ENCODE results near the gene TWNK. TPM values are rescaled to one million over a fixed set of nuclear protein-coding genes. Genes with fewer than 3 reads are reported as not detected.

The TWNK gene
- total and polyA plus RNA-seq, 10 of the 15 experiments (the other 5 are each of a cell fraction or from before 2014, with no cell fraction given): 13.6 to 32.8 (median 18.0) TPM

DNA sequence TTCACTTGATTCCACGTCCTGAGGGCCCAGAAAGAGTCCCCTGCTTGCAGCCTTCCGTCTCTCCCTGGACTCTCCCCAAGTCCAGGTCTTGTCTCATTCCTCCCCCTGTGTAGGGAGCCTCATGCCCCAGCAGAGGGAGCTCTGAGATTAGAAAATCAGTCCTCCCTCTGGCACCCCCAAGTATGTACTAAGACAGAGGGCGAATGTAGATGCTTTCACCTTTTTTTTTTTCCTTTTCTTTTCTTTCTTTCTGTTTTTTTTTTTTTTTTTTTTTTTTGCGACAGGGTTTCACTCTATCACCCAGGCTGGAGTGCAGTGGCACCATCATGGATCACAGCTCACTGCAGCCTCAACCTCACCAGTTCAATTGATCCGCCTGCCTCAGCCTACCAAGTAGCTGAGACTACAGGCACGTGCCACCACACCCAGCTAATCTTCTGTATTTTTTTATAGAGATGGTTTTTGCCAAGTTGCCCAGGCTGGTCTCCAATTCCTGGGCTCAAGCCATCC lies 54.0 kb downstream of the TWNK start:
- Histone ChIP-seq H3K4me3 (no peak overlapping the region), H3K4me2 (ENCODE audit: control insufficient read depth, insufficient read depth) (no peak overlapping the region), H3K27ac (ENCODE audit: control insufficient read depth, insufficient read depth) (no peak overlapping the region), H3K9me3 (replicated peaks; ENCODE audit: control insufficient read depth, insufficient read depth, low read length) (no peaks in the 10 kb centered on the region), H3K27me3 (replicated peaks in 1 of 2; ENCODE audit: control insufficient read depth in 2 of 2, insufficient read depth in 2 of 2, low read length in 1 of 2) (no peaks in the 10 kb centered on the region), H2AFZ (ENCODE audit: control insufficient read depth, low read depth, low read length) (no peak overlapping the region), H3K79me2 (ENCODE audit: control insufficient read depth, insufficient read depth, low read length) (no peaks in the 10 kb centered on the region), H3K4me1 (ENCODE audit: control insufficient read depth, insufficient read depth, low read length) (peaks cover 5% of the 10 kb centered on the region; the same call in 1 of the 2 replicates), H3K36me3 (ENCODE audit: control insufficient read depth in 2 of 2, insufficient read depth in 2 of 2, low read length in 1 of 2) (no peaks in the 10 kb centered on the region), H3K9ac (ENCODE audit: control insufficient read depth, insufficient read depth, low read length) (no peak overlapping the region), H4K20me1 (ENCODE audit: control insufficient read depth, insufficient read depth) (no peaks in the 10 kb centered on the region)
- no TSS peak for BruUV-seq (replicated peaks)
- WGBS (ENCODE audit: insufficient coverage, insufficient replicate concordance, low lambda C conversion rate, missing lambda C conversion rate): 23% methylated on average over 5 of the region's 6 CpGs
- in situ Hi-C loops (cut with MboI) (no loop called here), intact Hi-C loops (cut with micrococcal nuclease; ENCODE audit: unreplicated experiment) (loop anchor here (1.0 kb wide), 2 partner anchors 27 to 101 kb away; no protein-coding TSS in a partner anchor)
- ChIA-PET SMC1A (ENCODE audit: uncharacterized antibody, unreplicated experiment) (interaction anchor here (1.0 to 4.2 kb wide), 12 partner anchors 10 to 173 kb away, joined by 3 to 45 read pairs (median 8); partner anchors contain the start of genes KAZALD1, PDZD7 and SFXN3), CTCF (interaction anchor here (0.5 to 24.4 kb wide), 15 partner anchors 10 to 547 kb away, joined by 3 to 885 read pairs (median 4); partner anchors contain the start of genes DPCD, KAZALD1, PDZD7 and POLL), RAD21 (ENCODE audit: unreplicated experiment) (interaction anchor here (0.6 to 5.1 kb wide), 14 partner anchors 10 to 1673 kb away, joined by 3 to 70 read pairs (median 6); partner anchors contain the start of genes ARL3, KAZALD1, PDZD7 and SFXN3), POLR2A (interaction anchor here (0.6 to 3.3 kb wide), 7 partner anchors 21 to 1601 kb away, joined by 3 to 42 read pairs (median 6); partner anchors contain the start of gene KAZALD1)
- no peak for DNase-seq (ENCODE audit: low read depth, low spot score)
- peak; percentile 89 for ATAC-seq
- TF ChIP-seq CHD1 (IDR thresholded peaks at IDR 0.05; ENCODE audit: low read depth, low read length) (no peak), RELA (IDR thresholded peaks at IDR 0.05; ENCODE audit: borderline replicate concordance, partially characterized antibody) (no peak), SMC3 (IDR thresholded peaks at IDR 0.05; ENCODE audit: borderline replicate concordance, low read length) (peak; percentile 83), YY1 (IDR thresholded peaks at IDR 0.05; ENCODE audit: low read depth, low read length) (peak; percentile 50; the same call in 1 of the 2 replicates), RAD21 (IDR thresholded peaks at IDR 0.05; ENCODE audit: insufficient read depth, low read depth, low read length) (peak; percentile 93), NBN (IDR thresholded peaks at IDR 0.05) (peak; percentile 42; the same call in 1 of the 2 replicates), BHLHE40 (IDR thresholded peaks at IDR 0.05; ENCODE audit: borderline replicate concordance in 1 of 2, low read depth in 2 of 2, low read length in 1 of 2) (peak; percentile 31 to 47; a peak in 2 of 4 replicates), POU2F2 (IDR thresholded peaks at IDR 0.05; ENCODE audit: borderline replicate concordance, low read depth, low read length) (peak; percentile 41; the same call in 1 of the 3 replicates), ATF7 (IDR thresholded peaks at IDR 0.05; ENCODE audit: low read depth) (0 out of 2 replicates have a peak, but pooled peaks have one; percentile 16), ZNF384 (IDR thresholded peaks at IDR 0.05; ENCODE audit: borderline replicate concordance, low read depth, low read length) (peak; percentile 46; the same call in 1 of the 2 replicates), POLR2AphosphoS5 (IDR thresholded peaks at IDR 0.05; ENCODE audit: low read length) (no peak)
- TF ChIP-seq, protein P1, sequence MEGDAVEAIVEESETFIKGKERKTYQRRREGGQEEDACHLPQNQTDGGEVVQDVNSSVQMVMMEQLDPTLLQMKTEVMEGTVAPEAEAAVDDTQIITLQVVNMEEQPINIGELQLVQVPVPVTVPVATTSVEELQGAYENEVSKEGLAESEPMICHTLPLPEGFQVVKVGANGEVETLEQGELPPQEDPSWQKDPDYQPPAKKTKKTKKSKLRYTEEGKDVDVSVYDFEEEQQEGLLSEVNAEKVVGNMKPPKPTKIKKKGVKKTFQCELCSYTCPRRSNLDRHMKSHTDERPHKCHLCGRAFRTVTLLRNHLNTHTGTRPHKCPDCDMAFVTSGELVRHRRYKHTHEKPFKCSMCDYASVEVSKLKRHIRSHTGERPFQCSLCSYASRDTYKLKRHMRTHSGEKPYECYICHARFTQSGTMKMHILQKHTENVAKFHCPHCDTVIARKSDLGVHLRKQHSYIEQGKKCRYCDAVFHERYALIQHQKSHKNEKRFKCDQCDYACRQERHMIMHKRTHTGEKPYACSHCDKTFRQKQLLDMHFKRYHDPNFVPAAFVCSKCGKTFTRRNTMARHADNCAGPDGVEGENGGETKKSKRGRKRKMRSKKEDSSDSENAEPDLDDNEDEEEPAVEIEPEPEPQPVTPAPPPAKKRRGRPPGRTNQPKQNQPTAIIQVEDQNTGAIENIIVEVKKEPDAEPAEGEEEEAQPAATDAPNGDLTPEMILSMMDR (IDR thresholded peaks at IDR 0.05 in 2 of 3, conservative IDR thresholded peaks at IDR 0.05 in 1 of 3; ENCODE audit: control insufficient read depth in 2 of 3, extremely low read depth in 1 of 3, insufficient read depth in 1 of 3, low read depth in 3 of 3, low read length in 3 of 3): peak; percentile 84 to 92 (median 88)
- peak; percentile 96 for FAIRE-seq
